GM21786 (cell line): Measurements from ENCODE around the gene SPEN.
A peak's percentile ranks its signal among the peaks of the same experiment; 100 is the strongest.
"Not testable (repeated sequence)": the region's sequence is repeated elsewhere in the genome, so short reads cannot be mapped to it uniquely, and the experiment has no call there.

ENCODE experiments used
- ATAC-seq: cut with Tn5 transposase; IDR thresholded peaks from one replicate; pipeline ENCODE4 v1.9.1; 2021; ENCODE audit not compliant: unreplicated experiment

The SPEN gene

DNA sequence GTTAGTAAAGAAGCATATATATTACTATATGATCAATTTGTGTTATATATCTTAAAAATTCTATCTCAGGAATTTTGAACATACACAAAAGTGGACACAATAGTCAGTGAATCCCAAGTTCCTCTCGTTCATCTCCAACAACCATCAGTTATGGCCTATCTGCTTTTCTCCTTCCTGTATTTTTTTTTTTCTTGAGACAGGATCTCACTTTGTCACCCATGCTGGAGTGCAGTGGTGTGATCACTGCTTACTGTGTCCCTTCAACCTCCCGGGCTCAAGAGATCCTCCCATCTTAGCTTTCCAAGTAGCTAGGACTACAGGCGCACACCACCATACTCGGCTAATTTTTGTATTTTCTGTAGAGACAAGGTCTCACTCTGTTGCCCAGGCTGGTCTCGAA, 9.4 kb downstream of the SPEN start:
- no peak for ATAC-seq

DNA sequence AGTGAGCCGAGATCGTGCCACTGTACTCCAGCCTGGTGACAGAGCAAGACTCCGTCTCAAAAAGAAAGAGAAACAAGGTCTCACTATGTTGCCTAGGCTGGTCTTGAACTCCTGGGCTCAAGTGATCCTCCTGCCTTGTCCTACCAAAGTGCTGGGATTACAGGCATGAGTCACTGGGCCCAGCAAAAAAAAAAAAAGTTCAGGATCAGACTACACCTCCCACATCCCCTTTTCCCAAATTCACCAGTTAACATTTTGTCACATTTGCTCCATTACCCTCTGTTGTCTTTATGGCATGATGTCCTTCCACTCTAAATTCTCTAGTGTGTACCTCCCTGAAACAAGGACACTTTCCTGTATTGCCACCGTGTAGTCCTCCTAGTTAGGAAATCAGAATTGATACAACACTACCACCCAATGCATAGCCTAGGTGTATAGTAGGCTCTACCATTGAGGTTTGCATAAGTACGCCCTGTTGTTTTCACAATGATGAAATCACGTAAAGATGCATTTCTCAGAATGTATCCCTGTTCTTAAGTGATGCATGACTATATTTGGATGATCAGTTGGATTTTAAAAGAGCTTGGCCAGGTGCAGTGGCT, 10.7 kb downstream of the SPEN start:
- ATAC-seq = no peak

DNA sequence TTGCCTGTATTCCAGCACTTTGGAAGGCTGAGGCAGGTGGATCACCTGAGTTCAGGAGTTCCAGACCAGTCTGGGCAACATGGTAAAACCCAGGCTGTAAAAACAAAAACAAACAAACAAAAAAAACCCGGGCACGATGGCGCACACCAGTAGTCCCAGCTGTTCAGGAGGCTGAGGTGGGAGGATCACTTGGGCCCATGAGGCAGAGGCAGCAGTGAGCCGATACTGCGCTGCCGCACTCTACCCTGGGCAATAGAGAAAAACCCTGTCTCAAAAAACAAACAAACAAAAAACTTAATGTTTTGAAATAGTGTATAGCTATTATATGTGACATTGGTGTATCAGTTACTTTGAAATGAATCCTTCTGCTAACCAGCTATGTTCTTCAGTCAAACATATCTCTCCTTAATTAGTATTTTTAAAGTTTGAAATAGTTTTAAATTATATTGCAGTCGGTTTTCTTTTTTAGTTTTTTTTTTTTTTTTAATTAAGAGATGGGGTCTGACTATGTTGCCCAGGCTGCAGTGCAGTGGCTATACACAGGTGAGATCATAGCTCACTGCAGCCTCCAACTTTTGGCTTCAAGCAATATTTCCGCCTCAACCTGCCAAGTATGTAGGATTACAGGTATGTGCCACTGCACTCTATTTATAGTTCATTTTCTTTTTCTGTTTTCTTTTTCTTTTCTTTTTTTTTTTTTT, 11.3 kb downstream of the SPEN start:
- ATAC-seq = no peak

DNA sequence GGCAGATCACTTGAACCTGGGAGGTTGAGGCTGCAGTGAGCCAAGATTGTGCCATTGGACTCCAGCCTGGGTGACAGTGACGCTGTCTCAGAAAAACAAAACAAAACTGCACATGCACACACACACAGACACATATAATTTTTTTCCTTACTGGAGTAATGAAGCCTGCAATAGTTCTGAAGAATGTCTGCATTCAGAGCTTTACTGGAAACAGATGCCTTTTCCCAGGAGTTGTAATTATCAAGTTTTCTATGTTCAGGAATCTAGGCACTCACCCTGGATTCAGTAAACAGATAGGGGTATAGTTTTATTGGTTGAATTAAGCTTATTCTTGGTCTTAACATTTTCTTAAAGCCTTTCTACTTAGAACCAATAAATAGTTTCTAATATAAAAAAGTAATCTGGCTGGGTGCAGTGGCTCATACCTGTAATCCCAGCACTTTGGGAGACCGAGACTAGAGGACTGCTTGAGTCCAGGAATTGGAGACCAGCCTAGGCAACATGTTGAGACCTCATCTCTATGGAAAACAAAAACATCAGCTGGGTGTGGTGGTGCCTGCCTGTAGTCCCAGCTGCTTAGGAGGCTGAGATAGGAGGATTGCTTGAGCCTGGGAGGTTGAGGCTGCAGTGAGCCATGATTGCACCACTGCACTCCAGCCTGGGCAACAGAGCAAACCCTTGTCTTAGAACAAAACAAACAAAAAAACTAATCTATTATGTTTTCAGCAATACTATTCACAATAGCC, 15.8 kb downstream of the SPEN start:
- no peak for ATAC-seq

DNA sequence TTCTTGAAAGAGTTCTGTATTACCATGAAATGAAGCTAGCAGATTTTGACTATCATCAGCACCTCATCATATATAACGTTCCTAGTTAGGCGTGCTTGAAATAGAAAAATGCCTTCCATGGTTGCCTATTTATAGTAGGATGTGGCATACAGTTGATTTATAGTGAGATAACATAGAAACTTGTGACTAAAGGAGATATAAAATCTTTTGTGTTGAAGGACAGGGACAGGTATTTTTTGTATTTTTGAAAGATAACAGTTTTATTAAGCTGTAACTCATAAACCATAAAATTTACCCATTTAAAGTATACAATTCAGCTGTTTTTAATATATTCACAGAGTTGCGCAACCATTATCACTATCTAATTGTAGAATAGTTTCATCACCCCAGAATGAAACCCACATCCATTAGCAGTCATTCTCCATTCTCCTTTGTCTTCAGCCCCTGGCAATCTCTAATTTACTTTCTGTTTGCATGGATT, 19.3 kb downstream of the SPEN start:
- no peak for ATAC-seq

DNA sequence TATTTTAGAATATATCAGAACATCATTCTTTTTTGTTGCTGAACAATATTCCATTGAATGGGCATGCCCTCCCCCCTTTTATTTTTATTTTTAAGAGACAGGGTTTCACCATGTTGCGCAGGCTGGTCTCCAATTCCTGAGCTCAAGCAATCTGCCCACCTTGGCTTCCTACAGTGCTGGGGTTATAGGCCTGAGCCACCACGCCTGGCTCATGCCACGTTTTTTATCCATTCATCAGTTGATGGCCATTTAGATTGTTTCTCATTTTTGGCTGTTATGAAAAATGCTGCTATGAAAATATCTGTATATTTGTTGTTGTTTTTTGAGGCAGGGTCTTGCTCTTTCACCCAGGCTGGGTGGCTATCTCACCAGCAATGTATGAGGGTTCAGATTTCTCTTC, 19.8 kb downstream of the SPEN start:
- ATAC-seq = no peak

DNA sequence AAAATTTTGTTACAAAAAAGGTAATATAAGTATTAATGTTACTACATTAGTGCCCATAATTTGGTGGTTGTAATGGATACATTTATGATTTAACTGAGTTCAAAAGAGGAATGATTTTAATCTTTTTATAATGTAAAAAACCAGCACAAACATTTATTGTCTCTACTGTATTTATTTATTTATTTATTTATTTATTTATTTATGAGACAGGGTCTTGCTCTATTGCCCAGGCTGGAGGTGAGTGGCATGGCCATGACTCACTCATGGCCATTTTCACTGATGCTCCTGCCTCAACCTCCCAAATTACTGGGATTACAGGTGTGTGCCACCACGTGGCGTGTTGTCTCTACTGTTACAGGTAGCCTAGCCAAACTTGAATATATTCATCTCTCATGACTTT, 21.9 kb downstream of the SPEN start:
- ATAC-seq = no peak

DNA sequence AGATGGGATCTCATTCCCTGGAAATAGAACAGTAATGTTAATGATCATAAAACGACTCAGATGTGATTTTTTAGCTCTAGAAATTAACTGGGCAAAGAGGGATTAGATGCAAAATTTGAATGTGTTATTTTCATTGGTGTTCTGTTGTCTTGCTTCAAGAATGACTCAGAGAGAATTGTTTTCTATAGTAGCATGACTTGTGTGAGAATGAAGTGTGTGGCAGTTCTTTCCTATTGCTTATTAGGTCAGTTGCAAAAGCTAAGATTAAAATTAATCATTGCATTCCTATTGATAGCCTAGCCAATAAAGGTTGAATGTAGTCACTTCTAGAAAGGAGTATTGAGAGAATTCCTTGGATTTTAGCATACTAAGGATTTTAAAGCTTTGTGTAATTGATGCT, 22.9 kb downstream of the SPEN start:
- ATAC-seq = no peak

DNA sequence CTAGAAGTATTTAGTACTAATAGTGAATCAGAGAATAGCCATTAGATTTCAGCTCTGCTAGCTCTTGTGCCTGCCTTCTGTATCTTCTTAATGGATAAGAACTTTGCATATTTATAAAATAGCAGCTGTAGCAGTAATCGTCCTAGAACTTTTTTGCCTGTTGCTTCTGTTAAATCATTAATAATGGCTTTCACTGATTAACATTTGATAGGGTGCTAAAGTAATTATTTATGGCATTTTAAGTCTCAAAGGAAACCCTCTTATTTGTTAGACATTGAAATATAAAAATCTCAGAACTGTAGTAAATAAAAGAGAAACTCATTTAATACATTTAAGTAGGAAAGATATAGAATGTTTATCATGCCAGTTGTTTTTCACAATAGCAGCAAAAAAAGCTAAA, 27.0 kb downstream of the SPEN start:
- no peak for ATAC-seq

DNA sequence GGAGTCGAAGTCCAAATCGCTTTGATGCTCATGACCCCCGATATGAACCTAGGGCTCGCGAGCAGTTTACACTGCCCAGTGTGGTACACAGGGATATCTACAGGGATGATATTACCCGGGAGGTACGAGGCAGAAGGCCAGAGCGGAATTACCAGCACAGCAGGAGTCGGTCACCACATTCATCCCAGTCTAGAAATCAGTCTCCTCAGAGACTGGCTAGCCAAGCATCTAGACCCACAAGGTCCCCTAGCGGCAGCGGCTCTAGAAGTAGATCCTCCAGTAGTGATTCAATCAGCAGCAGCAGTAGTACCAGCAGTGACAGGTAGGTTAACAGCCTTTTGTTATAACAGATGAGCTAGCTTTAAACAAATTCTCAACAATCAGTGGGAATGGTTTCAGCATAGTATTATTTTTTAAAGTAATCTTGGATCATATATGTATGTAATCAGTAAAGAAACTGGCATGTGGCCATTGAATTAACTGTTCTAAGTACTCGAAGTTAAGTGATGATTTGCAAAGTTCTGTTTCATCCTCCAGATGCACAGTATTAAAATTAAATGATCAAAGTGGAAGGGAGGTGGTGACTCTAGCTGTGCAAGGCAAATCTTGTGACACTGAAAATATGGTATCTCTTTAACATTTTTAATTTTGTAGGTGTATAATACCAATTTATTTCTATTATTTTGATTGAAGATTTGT, 29.0 kb downstream of the SPEN start:
- no peak for ATAC-seq

DNA sequence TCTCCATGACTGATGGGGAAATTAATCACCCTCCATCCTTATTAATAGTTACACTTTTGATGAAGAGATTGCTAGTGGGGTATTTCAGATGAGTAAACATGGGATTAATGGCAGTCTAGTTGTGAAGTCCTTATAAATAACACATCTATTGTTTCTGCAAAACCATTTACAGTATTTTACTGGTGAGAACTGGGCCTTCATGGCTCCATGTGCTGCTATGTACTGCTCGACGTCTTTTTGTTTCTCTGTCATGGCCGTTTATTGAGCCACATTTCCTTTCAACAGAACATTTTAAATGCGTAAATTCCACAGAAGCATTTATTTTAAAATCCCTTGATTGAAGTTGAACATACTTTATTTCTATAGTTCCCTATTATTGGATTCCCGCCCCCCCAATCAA, 34.5 kb downstream of the SPEN start:
- ATAC-seq = no peak

DNA sequence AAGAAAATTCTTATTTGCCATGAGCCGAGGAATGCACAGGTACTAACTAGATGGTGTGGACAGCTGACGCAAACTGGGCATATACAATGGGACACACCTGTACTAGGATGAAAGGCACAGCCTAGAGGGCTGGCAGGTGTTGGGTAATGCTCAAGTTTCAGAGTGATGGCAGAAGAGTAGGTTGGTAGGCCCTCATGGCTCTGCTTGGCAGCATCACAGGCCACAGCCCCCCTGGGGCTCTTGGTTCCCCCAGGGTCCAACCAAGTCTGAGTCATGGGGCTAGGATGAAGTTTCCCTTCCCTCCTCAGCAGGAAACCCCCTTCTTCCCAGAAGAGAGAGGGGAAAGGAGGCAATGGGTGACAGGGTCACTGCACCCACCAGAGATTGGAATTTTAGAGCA, 35.2 kb downstream of the SPEN start:
- no peak for ATAC-seq

DNA sequence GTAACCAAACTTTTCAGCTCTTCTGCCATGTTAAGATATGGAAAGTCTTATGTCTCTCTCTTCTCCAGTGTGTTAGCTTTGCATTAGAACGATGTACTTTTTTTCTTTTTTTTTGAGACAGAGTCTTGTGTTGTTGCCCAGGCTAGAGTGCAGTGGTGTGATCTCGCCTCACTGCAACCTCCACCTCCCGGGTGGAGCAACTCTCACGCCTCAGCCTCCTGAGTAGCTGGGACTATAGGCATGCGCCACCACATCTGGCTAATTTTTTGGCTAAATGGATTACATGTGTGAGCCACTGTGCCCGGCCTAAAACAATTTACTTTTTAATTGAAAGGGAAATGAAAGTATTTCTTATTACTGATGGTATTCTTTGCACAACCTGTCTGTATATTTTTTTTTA, 35.8 kb downstream of the SPEN start:
- ATAC-seq = no peak

DNA sequence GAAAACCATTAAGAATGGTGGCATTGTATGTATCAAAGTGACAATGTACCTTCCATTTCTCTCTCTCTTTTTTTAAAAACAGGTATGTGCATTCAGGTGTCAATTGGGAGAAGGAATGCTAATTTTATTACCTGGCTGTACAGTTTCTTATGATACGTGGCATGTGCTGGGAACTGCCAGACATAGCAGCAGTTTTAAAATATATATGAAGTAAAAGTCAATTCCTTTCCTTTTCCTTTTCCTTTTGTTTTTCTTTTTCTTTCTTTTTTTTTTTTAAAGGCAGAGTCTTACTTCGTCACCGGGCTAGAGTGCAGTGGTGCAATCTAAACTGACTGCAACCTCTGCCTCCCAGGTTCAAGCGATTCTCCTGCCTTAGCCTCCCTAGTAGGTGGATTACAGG, 37.0 kb downstream of the SPEN start:
- ATAC-seq = no peak

DNA sequence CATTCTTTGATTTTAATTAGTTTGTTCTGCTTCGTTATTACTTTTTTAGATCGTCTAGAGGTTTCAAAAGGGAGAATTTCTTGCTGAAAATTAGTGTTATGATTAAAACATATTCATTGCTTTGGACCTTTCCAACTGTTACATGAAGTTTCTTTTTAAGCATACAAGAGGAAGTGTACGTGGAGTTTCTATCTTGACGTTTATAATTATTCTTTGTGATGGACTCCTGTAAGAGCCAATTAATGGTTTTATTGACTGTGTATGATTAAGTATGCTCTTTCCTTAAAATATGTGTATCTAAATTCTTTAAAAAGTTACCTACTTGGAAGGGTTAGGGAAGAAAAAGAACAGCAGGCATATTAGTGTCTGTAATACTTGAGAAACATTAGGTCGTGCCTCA, 37.8 kb downstream of the SPEN start:
- ATAC-seq = no peak

DNA sequence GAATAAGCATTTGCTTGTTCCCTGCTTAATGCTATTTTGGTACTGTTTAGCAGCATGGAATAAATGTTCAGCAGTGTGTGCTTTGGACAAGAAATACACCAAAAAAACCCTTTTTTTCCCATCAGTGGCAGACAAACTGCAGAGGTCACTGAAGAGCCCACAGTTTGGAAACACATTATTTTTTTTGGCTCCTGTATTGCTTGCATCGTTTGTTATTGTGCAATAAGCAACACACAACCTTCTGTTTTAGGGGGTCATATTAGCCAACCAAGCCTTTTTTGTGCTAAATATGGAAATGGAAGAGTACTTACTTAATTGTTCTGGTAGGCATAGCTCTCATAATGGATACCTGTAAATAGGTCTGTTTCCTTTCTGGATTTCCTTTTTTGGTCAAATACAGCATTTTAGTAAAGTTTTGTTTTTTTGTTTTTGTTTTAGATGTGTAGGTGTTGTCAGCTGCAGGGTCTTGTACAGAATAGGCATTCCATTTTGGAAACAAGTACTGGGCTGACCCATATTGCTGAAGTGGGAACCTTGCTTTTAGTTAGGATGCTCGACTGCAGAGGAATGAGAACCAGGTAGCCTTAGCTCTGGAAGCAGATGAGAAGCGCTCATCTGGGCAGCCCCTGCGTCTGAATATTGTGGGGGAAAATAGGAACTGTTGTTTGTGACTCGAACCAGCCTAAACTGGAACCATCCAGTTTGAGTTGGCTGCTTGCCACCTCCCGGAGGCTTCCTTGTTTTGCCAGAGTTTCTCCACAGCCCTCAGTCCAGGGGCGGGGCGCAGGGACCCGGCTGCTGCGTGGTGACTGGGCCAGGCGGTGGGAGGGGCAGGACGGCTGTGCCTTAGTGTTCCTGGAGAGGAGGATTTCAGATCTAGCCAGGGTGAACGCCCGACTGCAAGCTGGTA, 38.4 kb downstream of the SPEN start:
- peak; percentile 48 for ATAC-seq

DNA sequence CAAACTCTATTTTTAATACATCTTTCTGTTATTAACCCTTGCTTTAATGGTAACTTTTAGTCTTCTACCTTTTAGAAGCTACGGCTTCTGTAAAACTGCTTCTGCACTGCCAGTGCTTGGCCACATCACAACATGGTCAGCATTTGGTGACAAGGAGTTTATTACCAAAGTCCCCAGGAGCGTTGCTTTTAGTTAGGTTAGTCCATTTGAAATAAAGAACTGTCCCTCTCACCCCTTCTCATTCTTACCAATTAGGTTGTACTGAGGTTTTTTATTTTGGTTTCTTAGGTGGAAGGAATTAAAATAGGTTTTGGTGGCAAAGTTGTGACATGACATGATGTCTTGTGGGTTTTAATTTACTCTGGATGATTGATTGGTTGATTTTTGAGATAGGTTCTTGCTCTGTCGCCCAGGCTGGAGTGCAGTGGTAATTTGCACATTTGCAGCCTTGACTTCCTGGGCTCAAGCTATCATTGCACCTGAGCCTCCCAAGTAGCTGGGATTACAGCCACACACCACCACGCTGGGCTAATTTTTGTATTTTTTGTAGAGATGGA, 39.2 kb downstream of the SPEN start:
- ATAC-seq = peak; percentile 7

DNA sequence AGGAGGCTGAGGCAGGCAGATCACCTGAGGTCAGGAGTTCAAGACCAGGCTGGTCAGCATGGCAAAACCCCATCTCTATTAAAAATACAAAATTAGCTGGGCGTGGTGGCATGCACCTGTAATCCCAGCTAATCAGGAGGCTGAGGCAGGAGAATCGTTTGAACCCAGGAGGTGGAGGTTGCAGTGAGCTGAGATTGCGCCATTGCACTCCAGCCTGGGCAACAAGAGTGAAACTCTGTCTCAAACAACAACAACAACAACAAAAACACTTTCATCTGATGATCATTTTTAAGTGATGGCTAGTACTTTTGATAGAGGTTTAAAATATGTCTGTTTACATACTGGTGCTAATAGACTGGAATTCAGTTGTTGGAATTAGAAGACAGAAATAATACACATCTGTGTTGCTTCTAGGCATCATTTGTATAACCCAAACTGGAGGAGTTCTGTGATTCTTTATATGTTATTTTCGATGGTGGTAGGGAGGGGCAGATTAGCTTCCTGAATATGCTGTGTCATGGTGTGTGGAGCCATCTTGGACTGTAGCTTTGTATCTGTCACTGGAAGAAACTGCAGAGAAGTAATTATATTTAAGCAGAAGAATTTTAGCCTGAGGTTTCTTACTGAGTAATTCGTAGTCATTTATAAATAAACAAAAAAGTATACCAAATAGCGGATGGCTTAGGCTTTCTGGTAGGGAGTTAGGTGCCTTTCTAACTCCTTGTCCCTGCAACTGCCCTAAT, 45.5 kb downstream of the SPEN start:
- not testable (repeated sequence) for ATAC-seq

DNA sequence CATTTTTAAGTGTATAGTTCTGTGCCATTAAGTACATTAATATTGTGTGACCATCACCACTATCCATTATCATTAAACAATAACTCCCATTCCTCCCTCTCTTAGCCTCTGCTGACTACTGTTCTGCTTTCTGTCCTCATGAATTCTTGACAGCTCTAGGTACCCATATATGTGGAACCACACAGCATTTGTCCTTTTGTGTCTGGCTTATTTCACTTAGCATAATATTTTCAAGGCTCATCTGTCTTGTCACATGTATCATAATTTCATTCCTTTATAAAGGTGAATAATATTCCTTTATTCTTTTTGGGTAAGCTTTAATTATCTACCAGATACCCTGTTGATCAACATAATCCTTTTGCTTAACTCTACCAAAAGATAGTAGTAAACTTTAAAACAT, 47.7 kb downstream of the SPEN start:
- ATAC-seq = no peak
